Measurements from ENCODE around the gene PRKCE. TPM values are rescaled to one million over a fixed set of nuclear protein-coding genes. Genes with fewer than 3 reads are reported as not detected.

Gene PRKCE
- total RNA-seq, 1 donor from 2014 or later = 18.4 TPM

DNA sequence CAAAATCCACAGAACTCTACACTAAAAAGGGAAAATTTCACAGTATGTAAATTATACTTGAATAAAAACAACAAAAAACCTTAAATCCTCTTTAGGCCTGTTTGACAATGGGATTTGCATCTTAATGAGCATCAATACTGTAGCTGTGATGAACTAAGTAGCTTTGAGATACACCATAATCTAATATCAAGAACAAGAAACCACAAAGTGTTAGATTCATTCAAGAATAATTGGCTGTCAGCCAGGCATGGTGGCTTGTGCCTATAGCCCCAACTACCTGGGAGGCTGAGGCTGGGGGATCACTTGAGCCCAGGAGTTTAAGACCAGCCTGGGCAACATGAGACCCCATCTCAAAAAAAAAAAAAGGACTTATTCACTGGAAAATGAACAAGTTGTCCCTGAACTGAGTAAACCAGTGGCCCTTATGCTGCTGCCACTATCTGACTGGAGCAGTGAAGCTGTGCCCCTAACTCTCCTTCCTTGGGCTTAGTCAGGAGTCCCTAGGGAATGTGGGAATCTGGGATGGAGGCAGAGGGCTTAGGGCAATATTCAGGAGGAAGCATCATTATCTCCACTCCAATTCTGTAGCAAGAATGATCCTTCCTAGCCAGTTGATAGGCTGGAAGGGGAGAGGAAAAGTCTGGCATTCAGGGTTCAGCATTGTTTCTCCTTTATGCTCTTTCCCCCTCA lies 88.5 kb downstream of the PRKCE start:
- Mint-ChIP-seq H3K27ac (no peak overlapping the region), H3K4me1 (peaks cover 5% of the 10 kb centered on the region), H3K9me3 (no peaks in the 10 kb centered on the region), H3K4me3 (no peak overlapping the region), H3K27me3 (ENCODE audit: low read depth) (no peaks in the 10 kb centered on the region), H3K36me3 (no peaks in the 10 kb centered on the region)
- no peak for DNase-seq (ENCODE audit: low spot score in 2 of 2, unreplicated experiment in 2 of 2)
- TF ChIP-seq, protein P1, sequence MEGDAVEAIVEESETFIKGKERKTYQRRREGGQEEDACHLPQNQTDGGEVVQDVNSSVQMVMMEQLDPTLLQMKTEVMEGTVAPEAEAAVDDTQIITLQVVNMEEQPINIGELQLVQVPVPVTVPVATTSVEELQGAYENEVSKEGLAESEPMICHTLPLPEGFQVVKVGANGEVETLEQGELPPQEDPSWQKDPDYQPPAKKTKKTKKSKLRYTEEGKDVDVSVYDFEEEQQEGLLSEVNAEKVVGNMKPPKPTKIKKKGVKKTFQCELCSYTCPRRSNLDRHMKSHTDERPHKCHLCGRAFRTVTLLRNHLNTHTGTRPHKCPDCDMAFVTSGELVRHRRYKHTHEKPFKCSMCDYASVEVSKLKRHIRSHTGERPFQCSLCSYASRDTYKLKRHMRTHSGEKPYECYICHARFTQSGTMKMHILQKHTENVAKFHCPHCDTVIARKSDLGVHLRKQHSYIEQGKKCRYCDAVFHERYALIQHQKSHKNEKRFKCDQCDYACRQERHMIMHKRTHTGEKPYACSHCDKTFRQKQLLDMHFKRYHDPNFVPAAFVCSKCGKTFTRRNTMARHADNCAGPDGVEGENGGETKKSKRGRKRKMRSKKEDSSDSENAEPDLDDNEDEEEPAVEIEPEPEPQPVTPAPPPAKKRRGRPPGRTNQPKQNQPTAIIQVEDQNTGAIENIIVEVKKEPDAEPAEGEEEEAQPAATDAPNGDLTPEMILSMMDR (IDR thresholded peaks at IDR 0.05; ENCODE audit: unreplicated experiment) = no peak

DNA sequence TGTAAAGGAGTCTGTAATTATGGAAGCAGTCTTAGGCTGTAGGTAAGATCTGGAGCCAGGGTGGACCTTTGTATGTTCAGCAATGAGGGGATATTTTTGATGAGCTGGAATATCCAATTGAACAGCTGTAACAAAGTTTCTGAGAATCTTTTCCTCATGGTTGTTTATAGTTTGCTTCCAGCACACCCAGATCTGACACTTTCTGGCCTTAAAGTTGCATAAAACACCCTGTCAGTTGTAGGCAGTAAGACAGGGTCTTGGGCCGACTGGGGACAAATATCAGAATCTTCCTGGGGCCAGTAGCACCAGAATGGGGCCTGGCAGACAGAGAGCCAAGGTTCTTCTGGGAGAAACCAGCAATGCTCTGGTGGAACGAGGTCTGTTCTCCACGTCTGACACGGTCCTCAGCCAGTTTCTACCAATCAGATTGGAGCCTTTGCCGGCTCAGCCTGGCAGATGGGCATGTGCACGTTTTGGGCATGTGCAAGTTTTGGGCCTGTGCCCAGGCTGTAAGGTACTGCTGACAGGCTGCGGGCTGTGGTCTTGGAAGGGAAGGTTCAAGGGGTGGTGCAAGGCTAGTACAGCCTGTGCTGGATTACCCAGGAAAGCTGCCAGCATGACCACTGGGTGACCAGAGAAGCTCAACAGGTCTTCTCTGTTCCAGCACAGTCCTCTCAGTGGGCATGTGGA lies 89.8 kb downstream of the PRKCE start:
- Mint-ChIP-seq H3K9me3 (no peaks in the 10 kb centered on the region), H3K36me3 (no peaks in the 10 kb centered on the region), H3K4me1 (peaks cover 6% of the 10 kb centered on the region), H3K27ac (no peak overlapping the region), H3K4me3 (no peak overlapping the region), H3K27me3 (ENCODE audit: low read depth) (no peaks in the 10 kb centered on the region)
- DNase-seq (ENCODE audit: low spot score in 2 of 2, unreplicated experiment in 2 of 2) = no peak
- TF ChIP-seq, protein P1 (IDR thresholded peaks at IDR 0.05; ENCODE audit: unreplicated experiment) = no peak

DNA sequence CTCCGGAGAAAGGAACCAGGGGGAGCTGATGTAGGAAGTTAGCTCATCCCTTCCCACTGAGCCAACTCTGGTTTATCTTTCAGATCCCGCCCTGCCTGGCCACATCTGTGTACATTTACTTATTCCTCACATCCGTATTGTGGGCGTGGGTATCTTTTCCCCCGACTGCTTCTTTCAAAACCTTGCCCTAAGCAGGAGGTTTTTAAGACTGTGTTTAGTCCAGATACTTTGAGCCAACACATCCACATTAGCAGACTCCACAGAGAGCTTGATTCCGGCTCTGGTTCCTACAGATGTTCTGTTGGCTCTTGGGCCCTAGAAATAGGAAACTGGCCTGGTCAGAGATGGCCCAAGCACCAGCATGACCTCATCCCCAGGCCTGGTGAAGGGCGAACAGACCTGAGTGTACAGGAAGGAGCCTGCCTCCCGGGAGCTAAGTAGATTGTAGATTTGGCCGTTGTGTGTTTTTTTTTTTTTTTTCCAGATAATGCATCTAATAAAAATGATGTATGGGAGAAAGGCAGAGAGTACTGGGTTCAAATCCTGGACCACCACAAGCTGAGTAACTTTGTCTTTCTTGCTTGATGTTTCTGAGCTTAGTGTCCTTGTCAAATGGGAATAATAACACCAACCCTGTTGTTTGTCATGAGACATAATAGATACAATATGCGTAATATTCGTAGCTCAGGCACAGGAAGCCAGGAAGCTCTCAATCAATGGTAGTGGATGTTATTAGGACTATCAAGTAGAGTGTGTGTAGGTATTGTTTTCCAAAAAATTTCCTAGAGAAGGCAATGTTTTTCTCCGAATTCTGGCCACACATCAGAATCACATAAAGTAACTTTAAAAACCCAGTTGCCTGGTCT lies 92.3 kb downstream of the PRKCE start:
- TF ChIP-seq, protein P1 (IDR thresholded peaks at IDR 0.05; ENCODE audit: unreplicated experiment) = no peak

DNA sequence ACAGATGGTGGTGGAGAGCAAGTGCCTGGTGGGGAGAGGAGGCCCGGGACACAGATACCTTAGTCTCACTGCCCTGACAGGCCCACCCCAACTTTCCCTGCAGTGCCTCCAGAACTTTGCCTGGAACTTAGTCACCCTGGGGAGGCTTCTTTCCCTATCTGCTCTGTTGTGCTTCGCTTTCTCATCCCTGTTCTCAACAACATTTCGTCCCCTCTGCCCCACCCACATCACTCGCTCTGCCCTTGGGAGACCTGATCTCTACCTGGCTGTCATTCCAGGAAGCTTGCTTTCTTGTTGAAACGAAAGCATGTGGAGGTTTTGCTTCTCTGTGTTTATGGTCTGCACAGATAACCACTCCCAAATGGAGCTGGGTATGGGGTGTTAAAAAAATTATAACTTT lies 93.8 kb downstream of the PRKCE start:
- peaks cover 3% of the 10 kb centered on the region for H3K36me3 Mint-ChIP-seq
- peaks cover 8% of the 10 kb centered on the region for H3K4me1 Mint-ChIP-seq
- TF ChIP-seq, protein P1 (IDR thresholded peaks at IDR 0.05; ENCODE audit: unreplicated experiment) = no peak
- no peak overlapping the region for H3K4me3 Mint-ChIP-seq
- no peak for DNase-seq (ENCODE audit: low spot score in 2 of 2, unreplicated experiment in 2 of 2)
- peaks cover 15% of the 10 kb centered on the region for H3K9me3 Mint-ChIP-seq
- H3K27ac Mint-ChIP-seq = no peak overlapping the region
- no peaks in the 10 kb centered on the region for H3K27me3 Mint-ChIP-seq (ENCODE audit: low read depth)

More for the DNA sequence above, 92.3 kb downstream of the PRKCE start:
- Mint-ChIP-seq H3K4me1 (peaks cover 6% of the 10 kb centered on the region), H3K27ac (peak overlapping the region; percentile 36), H3K4me3 (no peak overlapping the region), H3K27me3 (ENCODE audit: low read depth) (no peaks in the 10 kb centered on the region), H3K36me3 (peaks cover 3% of the 10 kb centered on the region), H3K9me3 (peaks cover 15% of the 10 kb centered on the region)
- DNase-seq (ENCODE audit: low spot score in 2 of 2, unreplicated experiment in 2 of 2) = no peak

DNA sequence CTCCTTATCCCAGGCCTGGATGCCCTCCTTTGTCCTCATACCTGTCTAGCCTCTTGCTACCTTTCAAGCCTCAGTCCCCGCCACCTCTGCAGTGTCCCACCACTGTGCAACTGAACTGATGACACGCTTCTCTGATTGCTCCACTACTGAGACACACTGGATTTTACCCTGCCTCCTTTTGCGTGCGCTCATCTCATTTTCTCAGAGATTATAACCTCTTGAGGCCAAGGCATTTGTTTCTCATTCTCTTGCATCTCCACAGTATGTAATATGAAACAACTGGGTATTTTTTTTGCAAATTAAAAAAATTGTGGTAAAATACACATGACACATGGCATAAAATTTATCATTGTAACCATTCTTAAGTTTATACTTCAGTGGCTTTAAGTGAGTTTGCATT lies 95.4 kb downstream of the PRKCE start:
- peaks cover 3% of the 10 kb centered on the region for H3K36me3 Mint-ChIP-seq
- TF ChIP-seq, protein P1 (IDR thresholded peaks at IDR 0.05; ENCODE audit: unreplicated experiment) = no peak
- H3K4me3 Mint-ChIP-seq = no peak overlapping the region
- H3K4me1 Mint-ChIP-seq = peaks cover 8% of the 10 kb centered on the region
- no peak overlapping the region for H3K27ac Mint-ChIP-seq
- H3K9me3 Mint-ChIP-seq = peaks cover 18% of the 10 kb centered on the region
- no peak for DNase-seq (ENCODE audit: low spot score in 2 of 2, unreplicated experiment in 2 of 2)
- no peaks in the 10 kb centered on the region for H3K27me3 Mint-ChIP-seq (ENCODE audit: low read depth)

Measured in mesothelial cell of epicardium (in vitro differentiated cells).